ENCODE data around the gene SYNE4. TPM values are rescaled to one million over a fixed set of nuclear protein-coding genes. Genes with fewer than 3 reads are reported as not detected.

SYNE4 gene
- total RNA-seq, 1 donor = not detected

GRCh38 chr19:35993923-35994598 is 14.6 kb downstream of the SYNE4 start:
- peak overlapping the region; percentile 94 for H3K4me3 ChIP-seq (ENCODE audit: low read depth, low read length)
- no peak for DNase-seq (ENCODE audit: low read depth)
- TF ChIP-seq, protein P1, sequence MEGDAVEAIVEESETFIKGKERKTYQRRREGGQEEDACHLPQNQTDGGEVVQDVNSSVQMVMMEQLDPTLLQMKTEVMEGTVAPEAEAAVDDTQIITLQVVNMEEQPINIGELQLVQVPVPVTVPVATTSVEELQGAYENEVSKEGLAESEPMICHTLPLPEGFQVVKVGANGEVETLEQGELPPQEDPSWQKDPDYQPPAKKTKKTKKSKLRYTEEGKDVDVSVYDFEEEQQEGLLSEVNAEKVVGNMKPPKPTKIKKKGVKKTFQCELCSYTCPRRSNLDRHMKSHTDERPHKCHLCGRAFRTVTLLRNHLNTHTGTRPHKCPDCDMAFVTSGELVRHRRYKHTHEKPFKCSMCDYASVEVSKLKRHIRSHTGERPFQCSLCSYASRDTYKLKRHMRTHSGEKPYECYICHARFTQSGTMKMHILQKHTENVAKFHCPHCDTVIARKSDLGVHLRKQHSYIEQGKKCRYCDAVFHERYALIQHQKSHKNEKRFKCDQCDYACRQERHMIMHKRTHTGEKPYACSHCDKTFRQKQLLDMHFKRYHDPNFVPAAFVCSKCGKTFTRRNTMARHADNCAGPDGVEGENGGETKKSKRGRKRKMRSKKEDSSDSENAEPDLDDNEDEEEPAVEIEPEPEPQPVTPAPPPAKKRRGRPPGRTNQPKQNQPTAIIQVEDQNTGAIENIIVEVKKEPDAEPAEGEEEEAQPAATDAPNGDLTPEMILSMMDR (IDR thresholded peaks at IDR 0.05; ENCODE audit: insufficient read depth, low read length) = peak; percentile 19

DNA sequence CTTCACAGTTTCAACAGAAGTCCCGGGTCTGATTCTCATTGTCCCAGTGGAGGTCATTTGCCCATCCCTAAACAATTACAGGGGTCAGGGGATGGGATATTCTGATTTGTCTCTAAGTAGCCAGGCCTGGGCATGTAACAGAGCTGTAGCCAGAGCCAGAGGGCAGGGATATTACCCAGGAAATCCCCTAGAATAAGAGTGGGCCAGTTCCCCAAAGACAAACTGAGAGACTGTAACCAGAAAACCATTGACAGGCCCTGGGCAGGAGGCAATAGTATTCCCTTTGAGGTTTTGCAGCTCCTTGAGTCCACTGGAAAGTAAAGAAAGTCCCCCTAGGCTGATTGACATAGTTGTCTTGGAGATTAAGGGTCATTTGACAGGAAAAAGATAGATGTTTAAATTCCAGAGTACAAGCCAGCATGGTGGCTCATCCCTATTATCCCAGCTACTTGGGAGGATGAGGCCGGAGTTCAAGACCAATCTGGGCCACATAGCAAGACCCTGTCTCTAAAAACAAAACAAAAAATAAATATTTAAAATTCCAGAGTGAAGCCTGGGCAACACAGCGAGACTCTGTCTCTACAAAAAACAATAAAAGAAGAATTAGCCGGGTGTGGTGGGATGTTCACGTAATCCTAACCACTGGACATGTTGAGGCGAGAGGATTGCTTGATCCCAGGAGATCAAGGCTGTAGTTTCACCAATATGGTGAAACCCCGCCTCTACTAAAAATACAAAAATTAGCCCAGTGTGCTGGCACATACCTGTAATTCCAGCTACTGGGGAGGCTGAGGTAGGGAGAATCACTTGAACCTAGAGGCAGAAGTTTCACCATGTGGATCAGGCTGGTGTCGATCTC is 15.5 kb downstream of the SYNE4 start:
- TF ChIP-seq, protein P1 (IDR thresholded peaks at IDR 0.05; ENCODE audit: insufficient read depth, low read length) = no peak
- DNase-seq (ENCODE audit: low read depth) = no peak
- no peak overlapping the region for H3K4me3 ChIP-seq (ENCODE audit: low read depth, low read length)

DNA sequence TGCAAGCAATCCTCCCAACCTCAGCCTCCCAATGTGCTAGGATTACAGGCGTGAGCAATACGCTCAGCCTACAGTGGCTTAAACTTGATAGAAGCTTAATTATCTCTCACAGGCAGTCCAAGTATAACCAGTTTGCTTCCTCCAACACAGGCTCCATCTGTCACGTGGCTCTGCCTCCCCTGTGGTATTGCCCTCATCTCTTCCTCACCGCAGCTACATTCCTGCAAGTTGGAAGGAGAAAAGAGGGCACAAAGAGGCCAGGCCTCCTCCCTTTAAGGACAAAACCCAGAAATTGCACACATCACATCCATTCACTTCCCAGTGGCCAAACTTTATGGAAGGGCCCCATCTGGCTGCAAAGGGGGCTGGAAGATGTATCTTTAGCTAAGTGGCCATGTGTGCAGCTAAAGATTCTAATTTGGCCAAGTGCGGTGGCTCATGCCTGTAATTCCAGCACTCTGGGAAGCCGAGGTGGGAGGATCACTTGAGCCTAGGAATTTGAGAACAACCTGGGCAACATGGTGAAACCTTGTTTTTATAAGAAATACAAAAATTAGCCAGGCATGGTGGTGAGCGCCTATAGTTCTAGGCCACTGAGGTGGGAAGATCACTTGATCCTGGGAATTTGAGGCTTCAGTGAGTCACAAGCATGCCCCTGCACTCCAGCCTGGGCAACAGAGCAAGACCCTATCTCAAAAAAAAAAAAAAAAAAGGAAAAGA is 16.7 kb downstream of the SYNE4 start:
- peak; percentile 38 for DNase-seq (ENCODE audit: low read depth)

GRCh38 chr19:35990771-35991730 is 17.6 kb downstream of the SYNE4 start:
- TF ChIP-seq, protein P1 (IDR thresholded peaks at IDR 0.05; ENCODE audit: insufficient read depth, low read length) = no peak
- H3K4me3 ChIP-seq (ENCODE audit: low read depth, low read length) = no peak overlapping the region
- no peak for DNase-seq (ENCODE audit: low read depth)

More for the DNA sequence above, 16.7 kb downstream of the SYNE4 start:
- TF ChIP-seq, protein P1 (IDR thresholded peaks at IDR 0.05; ENCODE audit: insufficient read depth, low read length) = no peak
- no peak overlapping the region for H3K4me3 ChIP-seq (ENCODE audit: low read depth, low read length)

DNA sequence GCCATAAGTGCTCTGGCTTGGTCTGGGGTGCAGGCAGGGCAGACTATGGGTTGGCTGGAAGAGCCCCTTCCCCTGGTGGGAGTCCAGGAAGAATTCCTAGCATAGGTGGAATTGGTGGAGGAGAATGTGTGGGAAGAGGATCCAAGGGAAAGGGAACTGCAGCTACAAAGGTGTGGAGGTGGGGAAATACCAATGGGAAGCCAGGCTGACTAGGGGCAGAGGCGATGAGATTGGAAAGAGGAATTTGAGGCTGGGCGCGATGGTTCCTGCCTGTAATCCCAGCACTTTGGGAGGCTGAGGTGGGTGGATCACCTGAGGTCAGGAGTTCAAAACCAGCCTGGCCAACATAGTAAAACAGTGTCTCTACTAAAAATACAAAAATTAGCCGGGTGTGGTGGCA is 18.5 kb downstream of the SYNE4 start:
- no peak overlapping the region for H3K4me3 ChIP-seq (ENCODE audit: low read depth, low read length)
- TF ChIP-seq, protein P1 (IDR thresholded peaks at IDR 0.05; ENCODE audit: insufficient read depth, low read length) = no peak
- no peak for DNase-seq (ENCODE audit: low read depth)

DNA sequence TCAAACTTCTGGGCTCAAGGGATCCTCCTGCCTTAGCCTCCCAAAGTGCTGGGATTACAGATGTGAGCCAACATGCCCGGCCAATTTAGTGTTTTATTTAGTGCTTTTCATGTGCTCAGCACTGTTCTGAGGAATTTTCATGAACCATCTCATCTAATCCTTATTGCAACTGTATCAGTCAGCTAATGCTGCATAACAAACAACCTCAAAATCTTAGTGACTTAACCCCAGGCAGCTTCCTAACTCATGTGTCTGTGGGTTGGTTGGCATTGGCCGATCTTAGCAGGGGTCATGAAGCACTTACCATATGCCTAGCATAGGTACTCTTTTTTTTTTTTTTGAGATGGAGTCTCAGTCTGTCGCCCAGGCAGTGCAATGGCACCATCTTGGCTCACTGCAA is 19.8 kb downstream of the SYNE4 start:
- no peak for DNase-seq (ENCODE audit: low read depth)
- TF ChIP-seq, protein P1 (IDR thresholded peaks at IDR 0.05; ENCODE audit: insufficient read depth, low read length) = no peak
- H3K4me3 ChIP-seq (ENCODE audit: low read depth, low read length) = no peak overlapping the region
